PC-9 (cell line): ENCODE measurements around the gene DIP2C. TPM values are rescaled to one million over a fixed set of nuclear protein-coding genes. Genes with fewer than 3 reads are reported as not detected.

Experiments
- BruUV-seq: library from RNA; stranded (reverse); fragments of 400-500 nt; replicated peaks from 2 replicates; lab custom pipeline; 2021; lab: Mats Ljungman, UMichigan
- CTCF ChIA-PET: fragments of 300-600 bp; sonication (Branson Sonifier 250); formaldehyde crosslinking; loops from one replicate; lab custom pipeline; 2022; ENCODE audit warnings: antibody characterized with exemption; lab: Charles Lee
- POLR2A ChIA-PET: fragments of 300-600 bp; sonication (Branson Sonifier 250); formaldehyde crosslinking; loops from one replicate; lab custom pipeline; 2022; ENCODE audit warnings: antibody characterized with exemption; ENCODE audit not compliant: unreplicated experiment; lab: Charles Lee
- DNase-seq, 2 experiments: peaks; one replicate each; pipeline versions ENCODE4 v3.0.0 to v3.0.0-alpha.2; 2015 to 2022; ENCODE audit warnings: mixed read lengths in 1 of 2
- H2AFZ ChIP-seq: fragments of 200-600 bp; sonication (generic); 2 replicates; pipeline ENCODE4 v1.8.1; 2017; ENCODE audit warnings: antibody characterized with exemption
- H3F3A ChIP-seq: fragments of 200-600 bp; sonication (generic); 2 replicates; pipeline ENCODE4 v1.8.1; 2017; ENCODE audit warnings: antibody characterized with exemption, mild to moderate bottlenecking, low read depth; ENCODE audit not compliant: insufficient read depth
- H3K27ac ChIP-seq: fragments of 200-600 bp; sonication (generic); 2 replicates; pipeline ENCODE4 v1.6.1; 2016; ENCODE audit warnings: mixed run types
- H3K27me3 ChIP-seq: fragments of 200-600 bp; sonication (generic); 2 replicates; pipeline ENCODE4 v1.6.1; 2016; ENCODE audit warnings: low read depth, mixed run types; ENCODE audit not compliant: insufficient read depth
- H3K36me3 ChIP-seq: fragments of 200-600 bp; sonication (generic); 2 replicates; pipeline ENCODE4 v1.6.1; 2016; ENCODE audit warnings: low read depth, mixed run types
- H3K4me1 ChIP-seq: fragments of 200-600 bp; sonication (generic); replicated peaks from 2 replicates; pipeline ENCODE4 v1.6.1; 2016; ENCODE audit warnings: mixed run types; ENCODE audit not compliant: insufficient read depth
- H3K4me2 ChIP-seq: fragments of 200-600 bp; sonication (generic); 2 replicates; pipeline ENCODE4 v1.6.1; 2017; ENCODE audit warnings: mixed run types
- H3K4me3 ChIP-seq: fragments of 200-600 bp; sonication (generic); 2 replicates; pipeline ENCODE4 v1.6.1; 2016; ENCODE audit warnings: mixed run types
- H3K79me2 ChIP-seq: fragments of 200-600 bp; sonication (generic); 2 replicates; pipeline ENCODE4 v1.6.1; 2017; ENCODE audit warnings: low read depth, mixed run types
- H3K9me2 ChIP-seq: fragments of 200-600 bp; sonication (generic); 2 replicates; pipeline ENCODE4 v1.8.1; 2017; ENCODE audit warnings: mild to moderate bottlenecking; ENCODE audit not compliant: insufficient read depth
- H3K9me3 ChIP-seq: fragments of 200-600 bp; sonication (generic); 2 replicates; pipeline ENCODE4 v1.8.1; 2016; ENCODE audit warnings: low read depth; ENCODE audit not compliant: insufficient read depth
- H4K20me1 ChIP-seq: fragments of 200-600 bp; sonication (generic); 2 replicates; pipeline ENCODE4 v1.8.1; 2017; ENCODE audit not compliant: insufficient read depth
- CTCF ChIP-seq: fragments of 200-600 bp; sonication (generic); conservative IDR thresholded peaks from 2 replicates; pipeline ENCODE4 v1.6.1; 2017; ENCODE audit warnings: mixed run types, antibody characterized with exemption, mild to moderate bottlenecking, moderate library complexity
- EZH2 ChIP-seq: fragments of 200-600 bp; sonication (generic); IDR thresholded peaks from 2 replicates; pipeline ENCODE4 v1.8.0; 2017; ENCODE audit warnings: antibody characterized with exemption, low read depth
- intact Hi-C: fragments of 100-400 bp; cut with micrococcal nuclease; formaldehyde crosslinking; loops from one replicate; pipeline ENCODE4 v1.10.0; 2022; ENCODE audit not compliant: unreplicated experiment
- total RNA-seq: library from RNA; stranded (reverse); gene quantifications from 2 replicates; pipeline ENCODE4 v1.2.3, GENCODE V29; 2021

DIP2C gene
- total RNA-seq, 1 experiment from 2014 or later, result 0.83 TPM

- no peaks in the 10 kb centered on the region for H3K4me1 ChIP-seq
- DNase-seq, result no peak
- H3K27ac ChIP-seq, result no peak overlapping the region
- ChIA-PET POLR2A (no interaction called here), CTCF (no interaction called here)
- no peaks in the 10 kb centered on the region for H3K36me3 ChIP-seq
- H3K9me3 ChIP-seq, result no peaks in the 10 kb centered on the region
- peaks cover 55% of the 10 kb centered on the region for H3K27me3 ChIP-seq
- H2AFZ ChIP-seq, result no peak overlapping the region
- H3K9me2 ChIP-seq, result no peaks in the 10 kb centered on the region
- no peaks in the 10 kb centered on the region for H4K20me1 ChIP-seq
- H3K4me2 ChIP-seq, result no peak overlapping the region
- intact Hi-C loops, result no loop called here
- H3K4me3 ChIP-seq, result no peak overlapping the region
- TF ChIP-seq EZH2 (no peak), CTCF (no peak)
- H3F3A ChIP-seq, result no peaks in the 10 kb centered on the region
- no TSS peak for BruUV-seq
- no peaks in the 10 kb centered on the region for H3K79me2 ChIP-seq
These were observed 271.2 kb downstream of the DIP2C start for GRCh38 chr10:418226-418625.

GRCh38 chr10:416091-416515 is 273.4 kb downstream of the DIP2C start:
- TF ChIP-seq CTCF, result no peak
- no peak for TF ChIP-seq EZH2
- DNase-seq, result no peak
- intact Hi-C loops, result no loop called here
- CTCF ChIA-PET, result no interaction called here
- Histone ChIP-seq H3K4me2 (no peak overlapping the region), H3K27me3 (peaks cover 50% of the 10 kb centered on the region), H2AFZ (no peak overlapping the region), H3K9me3 (no peaks in the 10 kb centered on the region), H3K36me3 (no peaks in the 10 kb centered on the region), H3K4me3 (no peak overlapping the region), H3K9me2 (no peaks in the 10 kb centered on the region), H3F3A (no peaks in the 10 kb centered on the region), H4K20me1 (no peaks in the 10 kb centered on the region), H3K4me1 (no peaks in the 10 kb centered on the region), H3K27ac (no peak overlapping the region), H3K79me2 (no peaks in the 10 kb centered on the region)
- POLR2A ChIA-PET, result no interaction called here
- BruUV-seq, result no TSS peak

GRCh38 chr10:413662-414071 is 275.8 kb downstream of the DIP2C start:
- Histone ChIP-seq H3K79me2 (no peaks in the 10 kb centered on the region), H3K4me2 (no peak overlapping the region), H3K4me1 (no peaks in the 10 kb centered on the region), H3K27ac (no peak overlapping the region), H2AFZ (no peak overlapping the region), H3K36me3 (no peaks in the 10 kb centered on the region), H3F3A (no peaks in the 10 kb centered on the region), H3K27me3 (peaks cover 50% of the 10 kb centered on the region), H3K9me3 (no peaks in the 10 kb centered on the region), H3K4me3 (no peak overlapping the region), H4K20me1 (no peaks in the 10 kb centered on the region), H3K9me2 (no peaks in the 10 kb centered on the region)
- intact Hi-C loops, result no loop called here
- ChIA-PET POLR2A (no interaction called here), CTCF (no interaction called here)
- no peak for TF ChIP-seq EZH2
- TF ChIP-seq CTCF, result no peak
- BruUV-seq, result no TSS peak
- no peak for DNase-seq
